ENCODE results near the gene ATAD3A.

DNA sequence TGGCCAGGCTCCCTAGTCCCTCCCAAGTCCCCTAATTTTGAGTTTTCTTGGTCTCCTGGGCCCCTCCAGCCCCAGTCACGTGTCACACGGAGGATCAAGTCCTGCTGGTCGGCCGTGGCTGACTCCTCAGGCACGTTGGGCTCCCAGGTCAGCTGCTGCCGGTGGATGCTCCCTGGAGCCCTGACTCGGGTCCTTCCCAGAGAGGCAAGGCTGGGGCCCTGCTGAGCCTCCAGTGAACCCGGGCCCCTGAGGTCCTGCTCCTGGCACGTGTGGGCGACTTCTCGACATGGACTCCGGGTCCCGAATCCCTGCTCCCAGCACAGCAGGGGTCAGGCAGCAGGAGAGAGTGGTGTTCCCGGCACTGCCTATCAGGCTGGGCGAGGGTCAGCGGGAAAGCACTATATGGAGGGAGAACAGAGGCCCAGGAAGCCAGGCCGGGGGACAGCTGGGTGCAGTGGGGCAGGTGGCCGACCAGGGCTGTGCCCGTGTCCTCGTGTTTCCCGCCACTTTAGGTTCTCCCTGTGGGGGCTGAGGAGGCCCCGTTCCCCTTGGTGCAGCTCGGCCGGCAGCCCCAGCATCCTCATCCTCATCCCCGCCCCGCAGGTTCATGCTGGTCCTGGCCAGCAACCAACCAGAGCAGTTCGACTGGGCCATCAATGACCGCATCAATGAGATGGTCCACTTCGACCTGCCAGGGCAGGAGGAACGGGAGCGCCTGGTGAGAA is 15.3 kb downstream of the ATAD3A start:
- TF ChIP-seq, protein P1, sequence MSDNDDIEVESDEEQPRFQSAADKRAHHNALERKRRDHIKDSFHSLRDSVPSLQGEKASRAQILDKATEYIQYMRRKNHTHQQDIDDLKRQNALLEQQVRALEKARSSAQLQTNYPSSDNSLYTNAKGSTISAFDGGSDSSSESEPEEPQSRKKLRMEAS (IDR thresholded peaks at IDR 0.05; ENCODE audit: low read depth): no peak
- TF ChIP-seq, protein P2, sequence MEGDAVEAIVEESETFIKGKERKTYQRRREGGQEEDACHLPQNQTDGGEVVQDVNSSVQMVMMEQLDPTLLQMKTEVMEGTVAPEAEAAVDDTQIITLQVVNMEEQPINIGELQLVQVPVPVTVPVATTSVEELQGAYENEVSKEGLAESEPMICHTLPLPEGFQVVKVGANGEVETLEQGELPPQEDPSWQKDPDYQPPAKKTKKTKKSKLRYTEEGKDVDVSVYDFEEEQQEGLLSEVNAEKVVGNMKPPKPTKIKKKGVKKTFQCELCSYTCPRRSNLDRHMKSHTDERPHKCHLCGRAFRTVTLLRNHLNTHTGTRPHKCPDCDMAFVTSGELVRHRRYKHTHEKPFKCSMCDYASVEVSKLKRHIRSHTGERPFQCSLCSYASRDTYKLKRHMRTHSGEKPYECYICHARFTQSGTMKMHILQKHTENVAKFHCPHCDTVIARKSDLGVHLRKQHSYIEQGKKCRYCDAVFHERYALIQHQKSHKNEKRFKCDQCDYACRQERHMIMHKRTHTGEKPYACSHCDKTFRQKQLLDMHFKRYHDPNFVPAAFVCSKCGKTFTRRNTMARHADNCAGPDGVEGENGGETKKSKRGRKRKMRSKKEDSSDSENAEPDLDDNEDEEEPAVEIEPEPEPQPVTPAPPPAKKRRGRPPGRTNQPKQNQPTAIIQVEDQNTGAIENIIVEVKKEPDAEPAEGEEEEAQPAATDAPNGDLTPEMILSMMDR (IDR thresholded peaks at IDR 0.05): no peak
- TF ChIP-seq FOXM1 (IDR thresholded peaks at IDR 0.05; ENCODE audit: low read depth): no peak
- TF ChIP-seq ELF1 (IDR thresholded peaks at IDR 0.05): no peak
- no peak for TF ChIP-seq MEF2A (IDR thresholded peaks at IDR 0.05; ENCODE audit: borderline replicate concordance, low read depth)
- TF ChIP-seq, protein P3, sequence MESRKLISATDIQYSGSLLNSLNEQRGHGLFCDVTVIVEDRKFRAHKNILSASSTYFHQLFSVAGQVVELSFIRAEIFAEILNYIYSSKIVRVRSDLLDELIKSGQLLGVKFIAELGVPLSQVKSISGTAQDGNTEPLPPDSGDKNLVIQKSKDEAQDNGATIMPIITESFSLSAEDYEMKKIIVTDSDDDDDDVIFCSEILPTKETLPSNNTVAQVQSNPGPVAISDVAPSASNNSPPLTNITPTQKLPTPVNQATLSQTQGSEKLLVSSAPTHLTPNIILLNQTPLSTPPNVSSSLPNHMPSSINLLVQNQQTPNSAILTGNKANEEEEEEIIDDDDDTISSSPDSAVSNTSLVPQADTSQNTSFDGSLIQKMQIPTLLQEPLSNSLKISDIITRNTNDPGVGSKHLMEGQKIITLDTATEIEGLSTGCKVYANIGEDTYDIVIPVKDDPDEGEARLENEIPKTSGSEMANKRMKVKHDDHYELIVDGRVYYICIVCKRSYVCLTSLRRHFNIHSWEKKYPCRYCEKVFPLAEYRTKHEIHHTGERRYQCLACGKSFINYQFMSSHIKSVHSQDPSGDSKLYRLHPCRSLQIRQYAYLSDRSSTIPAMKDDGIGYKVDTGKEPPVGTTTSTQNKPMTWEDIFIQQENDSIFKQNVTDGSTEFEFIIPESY (IDR thresholded peaks at IDR 0.05; ENCODE audit: borderline replicate concordance, low read depth): no peak
